HG03064 (cell line): ENCODE data around the gene COPA.
A peak's percentile ranks its signal among the peaks of the same experiment; 100 is the strongest.
"Not testable (repeated sequence)": the region's sequence is repeated elsewhere in the genome, so short reads cannot be mapped to it uniquely, and the experiment has no call there.

ENCODE experiments used
- ATAC-seq: cut with Tn5 transposase; IDR thresholded peaks from one replicate; pipeline ENCODE4 v1.9.1; 2021; ENCODE audit warnings: low read depth; ENCODE audit not compliant: unreplicated experiment

Gene COPA

GRCh38 chr1:160342953-160343869 lies at the start of gene COPA, which contains the start of gene NCSTN:
TSS of gene COPA (minus strand) at chr1:160343250. CDS start at chr1:160343170, 80 bp downstream.
TSS of gene NCSTN (plus strand) at chr1:160343383. CDS start at chr1:160343397, 14 bp downstream.
- peak; percentile 69 for ATAC-seq

GRCh38 chr1:160388406-160388805 lies 45.4 kb upstream of the COPA start:
- not testable (repeated sequence) for ATAC-seq

DNA sequence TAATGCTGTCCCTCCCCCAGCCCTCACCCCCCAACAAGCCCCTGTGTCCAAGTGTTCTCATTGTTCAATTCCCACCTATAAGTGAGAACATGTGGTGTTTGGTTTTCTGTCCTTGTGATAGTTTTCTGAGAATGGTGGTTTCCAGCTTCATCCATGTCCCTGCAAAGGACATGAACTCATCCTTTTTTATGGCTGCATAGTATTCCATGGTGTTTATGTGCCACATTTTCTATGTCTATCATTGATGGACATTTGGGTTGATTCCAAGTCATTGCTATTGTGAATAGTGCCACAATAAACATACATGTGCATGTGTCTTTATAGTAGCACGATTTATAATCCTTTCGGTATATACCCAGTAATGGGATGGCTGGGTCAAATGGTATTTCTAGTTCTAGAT lies 41.8 kb upstream of the COPA start:
- ATAC-seq, result not testable (repeated sequence)

DNA sequence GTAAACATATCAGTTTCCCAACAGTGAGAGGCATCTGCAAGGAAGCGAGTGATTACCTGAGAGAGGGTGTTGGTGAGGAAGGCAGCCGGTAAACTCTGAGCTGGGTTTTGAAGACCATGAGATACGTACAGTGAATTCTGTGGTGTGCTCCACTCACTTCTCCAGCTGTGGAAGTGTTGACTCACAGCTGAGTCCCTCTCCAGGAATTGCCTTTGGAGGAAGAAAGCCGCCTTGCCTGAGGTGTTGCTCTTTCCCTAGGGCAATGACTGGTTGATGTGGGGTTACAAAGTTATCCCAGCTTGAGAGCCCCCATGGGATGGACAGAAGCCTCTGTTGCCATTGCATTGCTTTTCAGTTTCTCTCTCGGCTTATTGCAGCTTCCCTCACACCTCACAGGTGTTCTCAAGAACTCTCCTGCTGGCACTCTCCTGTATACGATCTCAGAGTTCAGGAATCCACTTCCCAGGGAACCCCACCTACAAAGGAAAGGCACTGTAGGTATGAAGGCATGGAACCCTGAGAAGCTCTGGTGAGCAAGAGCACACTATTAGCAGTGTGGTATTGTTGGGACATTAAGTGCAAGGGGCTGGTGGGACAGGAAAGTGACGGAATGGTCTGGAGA lies 34.6 kb upstream of the COPA start:
- ATAC-seq, result no peak

- ATAC-seq, result peak; percentile 61
Observed at GRCh38 chr1:160376525-160377131, 33.6 kb upstream of the COPA start.

DNA sequence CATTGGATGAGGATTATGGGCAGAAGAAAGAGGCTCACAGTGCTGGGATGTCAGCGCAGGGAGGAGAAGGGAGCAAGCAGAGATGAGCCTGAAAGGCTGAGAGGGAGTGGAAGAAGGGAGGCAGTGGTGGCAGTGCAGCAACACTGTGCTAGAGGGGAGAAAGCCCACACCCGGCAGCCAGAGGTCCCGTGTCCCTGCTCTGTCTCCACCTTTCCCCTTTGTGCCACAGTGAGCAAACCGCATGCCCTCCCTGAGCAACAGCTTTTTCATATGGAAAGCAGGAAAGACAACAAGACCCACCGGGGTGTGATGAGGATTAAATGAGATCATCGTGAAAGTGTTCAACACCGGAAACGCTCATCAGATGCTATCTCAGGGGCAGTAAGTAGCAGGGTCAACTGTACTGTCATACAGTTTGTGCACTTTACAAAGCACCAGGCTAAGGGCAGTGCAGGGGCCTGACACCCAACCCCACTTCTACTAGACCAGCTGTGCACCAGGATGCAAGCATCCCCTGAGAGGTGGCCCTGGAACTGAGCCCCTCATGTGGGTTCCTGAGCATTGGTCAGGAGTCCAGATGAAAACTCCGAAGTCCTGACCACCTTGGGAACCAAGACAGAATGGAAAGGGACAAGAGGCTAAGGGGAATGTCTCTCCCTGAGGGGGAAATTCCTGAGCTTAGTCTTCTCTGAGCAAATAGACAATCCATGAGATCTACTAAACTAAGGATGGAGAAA lies 32.9 kb upstream of the COPA start:
- ATAC-seq, result no peak

- no peak for ATAC-seq
Observed at GRCh38 chr1:160374306-160375110, 31.5 kb upstream of the COPA start.

DNA sequence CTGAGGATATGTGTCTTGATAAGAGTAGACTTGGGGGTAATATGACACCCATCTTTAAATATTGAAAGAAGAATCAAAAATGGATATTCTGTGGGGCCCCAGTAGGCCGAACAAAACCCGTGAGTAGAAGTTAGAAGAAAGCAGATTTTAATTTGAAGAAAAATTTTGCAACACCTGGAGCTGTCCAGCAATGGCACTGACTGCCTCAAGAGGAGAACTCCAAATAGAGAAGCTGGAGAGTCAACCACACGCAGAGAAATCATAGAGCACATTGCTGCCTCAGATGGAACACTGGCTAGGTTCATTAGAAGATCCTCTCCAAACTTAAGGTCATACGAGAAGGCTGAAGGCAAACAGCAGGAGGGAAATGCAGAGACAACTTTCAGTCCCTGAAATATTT lies 30.6 kb upstream of the COPA start:
- ATAC-seq, result no peak

DNA sequence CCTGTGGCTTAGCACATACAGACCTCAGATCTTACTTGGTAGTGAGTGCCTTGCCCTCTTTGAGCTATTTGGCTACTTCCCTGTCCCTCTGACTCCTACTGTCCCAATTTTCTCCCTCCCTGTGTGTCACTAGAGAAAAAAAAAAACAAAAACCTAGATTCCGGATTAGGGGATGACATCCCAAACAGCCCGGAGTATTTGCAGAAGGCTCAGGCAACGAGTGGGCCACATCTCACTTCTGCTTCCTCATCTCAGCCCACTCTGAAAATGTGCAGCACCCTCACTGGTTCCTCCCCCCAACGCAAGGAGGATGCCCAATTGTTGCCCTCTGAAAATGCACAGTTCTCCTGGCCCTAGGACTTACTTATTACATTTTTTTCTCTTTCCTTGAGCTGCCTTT lies 28.7 kb upstream of the COPA start:
- no peak for ATAC-seq

GRCh38 chr1:160371346-160371631 lies 28.2 kb upstream of the COPA start:
- no peak for ATAC-seq

DNA sequence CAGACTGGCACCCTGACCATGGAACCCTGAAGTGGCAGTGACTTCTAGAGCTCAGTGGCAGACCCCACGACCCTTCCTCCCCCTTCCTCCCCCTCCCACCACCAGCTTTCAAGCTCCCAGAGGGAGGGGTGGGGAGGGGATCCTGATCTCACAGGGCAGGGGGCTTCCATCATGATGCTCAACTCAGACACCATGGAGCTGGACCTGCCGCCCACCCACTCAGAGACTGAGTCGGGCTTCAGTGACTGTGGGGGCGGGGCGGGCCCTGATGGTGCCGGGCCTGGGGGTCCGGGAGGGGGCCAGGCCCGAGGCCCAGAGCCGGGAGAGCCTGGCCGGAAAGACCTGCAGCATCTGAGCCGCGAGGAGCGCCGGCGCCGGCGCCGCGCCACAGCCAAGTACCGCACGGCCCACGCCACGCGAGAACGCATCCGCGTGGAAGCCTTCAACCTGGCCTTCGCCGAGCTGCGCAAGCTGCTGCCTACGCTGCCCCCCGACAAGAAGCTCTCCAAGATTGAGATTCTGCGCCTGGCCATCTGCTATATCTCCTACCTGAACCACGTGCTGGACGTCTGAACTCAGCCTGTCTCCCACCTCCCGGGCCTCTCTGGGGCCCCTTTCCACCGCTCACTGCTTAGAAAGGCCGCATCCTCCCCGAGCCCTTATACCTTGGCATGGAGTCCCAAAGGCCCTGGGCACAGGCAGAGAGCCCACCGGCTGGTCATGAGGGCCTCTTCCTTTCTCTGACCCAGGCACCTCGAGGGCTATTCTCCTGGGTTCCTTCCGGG lies 27.7 kb upstream of the COPA start:
- no peak for ATAC-seq

- ATAC-seq, result no peak
Observed at GRCh38 chr1:160369087-160369486, 26.0 kb upstream of the COPA start.

DNA sequence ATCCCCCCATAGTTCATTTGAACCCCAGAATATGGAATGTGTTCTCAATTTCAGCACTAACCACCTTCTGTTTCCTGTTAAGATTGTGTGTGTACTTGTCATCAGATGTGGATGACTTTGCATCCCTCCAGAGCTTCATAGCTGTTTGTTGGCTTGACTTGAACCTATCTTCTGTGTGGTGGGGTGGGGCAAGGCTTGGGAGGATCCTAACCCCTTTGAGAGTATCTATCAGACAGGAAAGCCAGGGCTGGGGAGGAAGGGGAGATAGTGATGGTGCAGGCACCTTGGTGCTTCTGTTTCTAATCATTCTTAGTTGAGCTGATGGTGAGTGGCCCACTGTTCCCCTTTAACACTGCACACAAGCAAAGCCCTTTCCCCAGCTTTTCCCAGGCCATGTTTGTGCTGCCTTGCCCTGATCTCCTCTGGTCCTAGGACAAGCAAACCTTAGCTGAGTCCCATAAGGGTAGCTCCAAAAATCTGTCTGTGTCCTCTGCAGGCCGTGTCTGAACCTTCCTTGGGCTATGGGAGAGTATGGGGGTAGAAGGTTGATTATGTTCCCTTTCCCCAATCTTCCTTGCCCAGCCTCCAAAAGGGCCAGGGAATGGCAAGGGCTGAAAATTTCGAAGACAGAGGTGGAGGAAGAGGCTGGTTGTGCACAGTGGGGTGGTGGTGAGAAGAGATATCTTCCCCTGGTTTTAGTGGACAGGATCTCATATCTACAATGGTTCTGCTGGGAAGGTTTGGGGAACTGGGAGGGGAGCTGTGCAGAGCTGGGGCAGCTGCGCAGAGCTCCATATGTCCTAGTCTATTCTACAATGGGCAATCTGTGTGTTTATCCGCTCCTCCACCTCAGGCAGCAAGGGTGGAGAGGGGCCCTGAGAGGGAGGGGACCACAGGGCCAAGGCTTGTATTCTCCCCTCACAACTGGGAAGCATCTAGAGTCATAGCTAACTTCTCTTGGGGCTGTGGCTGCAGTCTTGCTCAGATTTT lies 25.2 kb upstream of the COPA start:
- ATAC-seq, result no peak

DNA sequence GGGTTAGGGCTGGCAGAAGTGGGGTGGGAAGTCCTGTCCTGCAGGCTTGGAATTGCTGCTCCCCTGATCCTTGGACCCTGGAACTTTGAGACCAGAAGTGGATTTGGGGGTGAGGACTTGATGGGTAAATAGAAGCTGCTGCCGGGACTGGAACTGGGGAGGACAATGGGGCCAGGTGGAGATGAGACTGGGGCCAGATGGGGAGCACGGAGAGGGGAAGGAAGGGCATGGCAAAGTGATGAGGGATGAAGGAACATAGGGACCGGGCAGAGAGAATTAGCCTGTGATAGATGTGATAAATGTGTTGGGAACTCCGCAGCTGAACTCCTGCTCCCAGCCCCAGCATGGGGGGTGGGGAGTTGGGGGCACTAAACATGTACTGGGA lies 24.5 kb upstream of the COPA start:
- no peak for ATAC-seq

GRCh38 chr1:160366731-160367515 lies 23.9 kb upstream of the COPA start, which contains the start of gene NHLH1:
TSS of gene NHLH1 (plus strand) at chr1:160367071. CDS start at chr1:160370732, 3,661 bp downstream.
- ATAC-seq, result no peak

- ATAC-seq, result no peak
Observed at GRCh38 chr1:160365325-160365724, 22.3 kb upstream of the COPA start.
